ENCODE data around the gene ADGRD2.

DNA sequence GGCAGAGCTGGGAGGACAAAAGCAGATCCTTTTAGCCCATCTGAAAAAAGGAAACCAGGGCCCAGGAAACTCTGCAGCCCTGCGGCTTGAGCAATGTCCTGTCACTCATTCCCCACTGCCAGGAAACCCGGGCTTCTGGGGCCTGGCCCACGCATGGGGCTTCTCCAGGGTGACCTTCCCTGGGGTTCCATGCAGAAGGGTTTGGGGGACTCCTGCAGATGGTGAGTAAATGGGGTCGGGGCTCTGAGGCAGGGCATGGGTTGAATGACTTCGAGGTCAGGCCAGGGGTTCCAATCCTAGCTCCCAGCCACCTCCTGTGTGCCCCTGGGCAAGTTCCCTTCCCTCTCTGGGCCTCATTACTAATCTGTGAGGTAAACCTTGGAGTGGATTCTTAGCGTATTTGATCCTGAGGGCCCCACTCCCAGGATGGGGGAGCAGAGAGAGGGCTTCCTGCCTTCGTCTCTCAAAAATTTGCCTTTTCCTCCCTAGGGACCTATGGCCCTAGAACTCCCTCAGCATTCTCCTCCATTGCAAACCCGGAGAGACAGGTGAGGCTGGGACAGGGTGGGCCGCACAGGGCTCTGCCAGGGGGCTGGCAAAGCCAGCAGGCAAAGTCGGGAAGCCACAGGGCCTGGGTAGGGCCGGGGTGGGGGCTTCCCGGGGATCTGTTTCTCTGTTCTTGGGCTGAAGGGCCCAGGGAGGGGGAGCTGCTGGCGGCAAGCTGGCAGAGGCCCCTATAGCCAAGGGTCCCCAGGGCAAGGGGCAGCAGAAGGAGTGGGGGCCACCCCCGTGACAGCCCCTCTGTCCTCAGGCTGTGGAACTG is 25.8 kb downstream of the ADGRD2 start:
- TF ChIP-seq, protein P1, sequence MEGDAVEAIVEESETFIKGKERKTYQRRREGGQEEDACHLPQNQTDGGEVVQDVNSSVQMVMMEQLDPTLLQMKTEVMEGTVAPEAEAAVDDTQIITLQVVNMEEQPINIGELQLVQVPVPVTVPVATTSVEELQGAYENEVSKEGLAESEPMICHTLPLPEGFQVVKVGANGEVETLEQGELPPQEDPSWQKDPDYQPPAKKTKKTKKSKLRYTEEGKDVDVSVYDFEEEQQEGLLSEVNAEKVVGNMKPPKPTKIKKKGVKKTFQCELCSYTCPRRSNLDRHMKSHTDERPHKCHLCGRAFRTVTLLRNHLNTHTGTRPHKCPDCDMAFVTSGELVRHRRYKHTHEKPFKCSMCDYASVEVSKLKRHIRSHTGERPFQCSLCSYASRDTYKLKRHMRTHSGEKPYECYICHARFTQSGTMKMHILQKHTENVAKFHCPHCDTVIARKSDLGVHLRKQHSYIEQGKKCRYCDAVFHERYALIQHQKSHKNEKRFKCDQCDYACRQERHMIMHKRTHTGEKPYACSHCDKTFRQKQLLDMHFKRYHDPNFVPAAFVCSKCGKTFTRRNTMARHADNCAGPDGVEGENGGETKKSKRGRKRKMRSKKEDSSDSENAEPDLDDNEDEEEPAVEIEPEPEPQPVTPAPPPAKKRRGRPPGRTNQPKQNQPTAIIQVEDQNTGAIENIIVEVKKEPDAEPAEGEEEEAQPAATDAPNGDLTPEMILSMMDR (IDR thresholded peaks at IDR 0.05): no peak
- TF ChIP-seq POLR2A (IDR thresholded peaks at IDR 0.05): no peak
- TF ChIP-seq EP300 (IDR thresholded peaks at IDR 0.05): no peak
